DMS153 treated with DMSO at 0.1 percent for 48 hours (cell line): Measurements from ENCODE around the gene SERTAD4.
"Not testable (repeated sequence)": the region's sequence is repeated elsewhere in the genome, so short reads cannot be mapped to it uniquely, and the experiment has no call there.

Experiments used
- DNase-seq: peaks from one replicate; lab custom pipeline; 2025; ENCODE audit not compliant: unreplicated experiment; lab: John Stamatoyannopoulos, UW

SERTAD4 gene

DNA sequence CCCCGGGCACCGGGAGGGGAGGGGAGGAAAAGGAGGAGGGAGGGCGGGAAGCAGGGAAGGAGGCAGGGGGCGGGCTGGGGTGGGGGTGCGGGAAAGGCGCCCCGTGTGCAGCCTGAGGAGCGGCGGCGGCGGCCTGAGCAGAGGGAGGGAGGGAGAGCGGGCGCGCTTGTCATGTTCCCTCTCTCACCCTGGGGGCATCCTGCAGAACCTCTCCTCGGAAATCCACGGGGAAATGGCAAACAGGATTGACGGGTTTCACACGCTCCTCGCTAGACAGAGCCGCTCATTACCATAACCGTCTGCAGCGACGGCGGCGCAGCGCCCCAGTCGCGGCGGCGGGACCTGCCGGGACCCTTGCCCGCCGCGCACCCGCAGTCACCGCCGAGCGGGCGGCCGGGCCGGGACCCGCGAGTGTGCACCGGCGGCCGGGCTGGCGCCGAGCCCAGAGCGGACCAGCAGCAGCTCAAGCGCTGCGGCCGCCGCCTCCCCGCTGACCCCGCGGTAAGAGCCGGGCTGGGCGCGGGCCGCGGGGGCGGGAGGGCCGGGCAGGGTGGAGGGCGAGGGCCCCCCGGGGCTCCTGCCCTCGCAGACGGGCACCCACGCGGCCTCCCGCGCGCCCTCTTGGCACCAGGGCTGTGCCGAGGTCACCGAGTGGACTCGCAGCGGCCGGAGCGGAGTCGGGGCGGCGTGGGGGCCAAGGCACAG, at the start of gene SERTAD4:
TSS of gene SERTAD4 (plus strand) at position 286 of the 705 bp plus-strand sequence. CDS start 5,165 bp downstream, outside the sequence.
- DNase-seq, result peak; percentile 87

DNA sequence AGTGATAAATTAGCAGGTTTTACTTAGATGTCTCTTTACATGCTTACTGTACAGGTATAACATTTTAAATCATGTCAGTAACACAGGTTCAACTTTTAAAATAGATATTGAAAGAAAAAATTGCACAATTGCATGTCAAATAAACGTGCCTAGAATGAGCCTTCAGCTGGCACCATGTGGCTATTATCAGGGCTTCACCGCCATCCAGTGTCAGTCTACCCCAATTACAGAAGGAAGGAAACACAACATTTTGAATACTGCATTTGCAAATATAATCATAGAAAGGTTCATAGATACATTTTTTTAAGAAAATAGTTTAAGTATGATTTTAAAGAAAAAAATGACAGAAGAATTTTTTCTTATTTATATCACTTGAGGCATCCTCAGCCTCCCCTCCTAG, 47.5 kb upstream of the SERTAD4 start:
- DNase-seq, result no peak

DNA sequence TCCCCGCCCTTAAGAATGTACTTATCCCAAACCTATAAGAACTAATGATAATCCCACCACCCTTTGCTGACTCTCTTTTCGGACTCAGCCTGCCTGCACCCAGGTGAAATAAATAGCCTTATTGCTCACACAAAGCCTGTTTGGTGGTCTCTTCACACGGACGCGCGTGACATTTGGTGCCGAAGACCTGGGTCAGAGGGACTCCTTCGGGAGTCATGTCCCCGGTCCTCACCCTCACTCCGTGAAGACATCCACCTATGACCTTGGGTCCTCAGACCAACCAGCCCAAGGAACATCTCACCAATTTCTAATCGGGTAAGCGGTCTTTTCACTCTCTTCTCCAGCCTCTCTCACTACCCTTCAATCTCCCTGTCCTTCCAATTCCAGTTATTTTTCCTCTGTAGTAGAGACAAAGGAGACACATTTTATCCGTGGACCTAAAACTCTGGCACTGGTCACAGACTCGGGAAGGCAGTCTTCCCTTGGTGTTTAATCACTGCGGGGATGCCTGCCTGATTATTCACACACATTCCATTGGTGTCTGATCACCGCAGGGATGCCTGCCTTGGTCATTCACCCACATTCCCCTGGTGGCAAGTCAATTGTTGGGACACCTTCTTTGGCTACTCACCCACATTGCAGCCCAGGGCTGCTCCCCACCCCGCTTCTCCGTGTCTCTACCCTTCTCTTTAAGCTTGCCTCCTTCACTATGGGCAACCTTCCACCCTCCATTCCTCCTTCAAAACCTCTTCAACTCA, 44.6 kb upstream of the SERTAD4 start:
- DNase-seq, result not testable (repeated sequence)

DNA sequence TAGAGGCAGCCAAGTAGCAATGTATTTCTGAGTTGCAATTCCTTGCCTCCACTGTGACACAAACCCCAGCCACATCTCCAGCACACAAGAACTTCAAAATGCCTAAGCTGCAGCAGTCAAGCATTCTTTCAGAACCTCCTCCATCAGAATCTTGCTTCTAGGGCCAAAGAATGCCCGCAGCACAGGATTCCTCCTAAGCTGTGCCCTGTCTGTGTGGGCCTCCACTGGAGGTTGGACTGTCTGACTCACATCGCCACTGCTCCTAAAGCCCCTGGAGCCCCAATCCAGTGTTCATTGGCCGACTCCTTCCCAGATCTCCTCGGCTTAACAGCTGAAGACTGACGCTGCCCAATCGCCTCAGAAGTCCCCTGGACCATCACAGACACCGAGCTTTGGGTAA, 43.2 kb upstream of the SERTAD4 start:
- DNase-seq, result no peak

DNA sequence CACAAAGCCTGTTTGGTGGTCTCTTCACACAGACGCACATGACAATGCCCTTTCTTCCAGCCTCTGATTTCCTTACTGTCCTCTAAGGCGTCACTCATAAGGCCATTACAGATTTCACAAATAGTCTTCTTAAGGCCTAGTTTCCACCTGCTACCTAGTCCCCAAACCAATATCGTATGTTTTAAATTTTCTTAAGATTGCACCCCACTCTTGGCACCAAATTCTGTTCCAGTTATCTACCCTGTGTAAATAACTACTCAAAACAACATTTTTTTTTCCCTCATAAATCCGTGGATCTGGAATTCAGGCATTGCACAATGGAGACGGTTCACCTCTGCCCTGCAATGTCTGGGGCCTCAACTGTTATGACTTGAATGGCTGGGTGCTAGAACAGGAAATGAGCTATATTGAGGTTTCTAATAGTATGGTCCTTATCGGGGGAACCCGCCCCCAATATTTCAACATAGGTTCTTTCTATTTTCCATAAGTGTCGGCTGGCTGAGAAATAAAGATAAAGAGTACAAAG, 36.9 kb upstream of the SERTAD4 start:
- DNase-seq, result no peak

DNA sequence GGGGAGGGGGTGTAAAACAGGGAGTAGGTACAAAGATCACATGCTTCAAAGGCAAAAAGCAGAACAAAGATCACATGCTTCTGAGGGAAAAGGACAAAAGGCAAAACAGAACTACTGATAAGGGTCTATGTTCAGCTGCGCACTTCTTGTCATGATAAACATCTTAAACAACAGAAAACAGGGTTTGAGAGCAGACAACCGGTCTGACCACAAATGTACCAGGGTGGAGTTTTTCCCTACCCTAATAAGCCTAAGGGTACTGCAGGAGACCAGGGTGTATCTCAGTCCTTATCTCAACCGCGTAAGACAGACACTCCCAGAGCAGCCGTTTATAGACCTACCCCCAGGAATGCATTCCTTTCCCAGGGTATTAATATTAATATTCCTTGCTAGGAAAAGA, 36.3 kb upstream of the SERTAD4 start:
- not testable (repeated sequence) for DNase-seq

DNA sequence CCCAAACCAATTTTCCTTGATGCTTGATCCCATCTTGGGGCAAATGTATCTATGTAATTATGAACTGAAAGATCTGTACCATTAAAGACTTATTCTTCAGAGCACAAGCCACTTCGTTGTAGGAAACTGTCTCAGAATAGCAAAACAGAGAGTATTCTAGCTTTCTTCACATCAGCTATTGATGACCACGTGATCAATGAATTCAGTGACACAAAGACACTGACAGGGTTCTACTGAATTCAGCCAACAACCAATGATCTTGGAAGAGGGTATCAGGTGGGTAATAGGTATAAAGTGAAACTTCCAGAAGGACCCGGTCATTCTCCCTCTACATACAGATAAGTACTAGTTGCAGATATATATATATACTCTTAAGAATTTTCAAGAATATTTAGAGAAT, 33.8 kb upstream of the SERTAD4 start:
- DNase-seq, result no peak

DNA sequence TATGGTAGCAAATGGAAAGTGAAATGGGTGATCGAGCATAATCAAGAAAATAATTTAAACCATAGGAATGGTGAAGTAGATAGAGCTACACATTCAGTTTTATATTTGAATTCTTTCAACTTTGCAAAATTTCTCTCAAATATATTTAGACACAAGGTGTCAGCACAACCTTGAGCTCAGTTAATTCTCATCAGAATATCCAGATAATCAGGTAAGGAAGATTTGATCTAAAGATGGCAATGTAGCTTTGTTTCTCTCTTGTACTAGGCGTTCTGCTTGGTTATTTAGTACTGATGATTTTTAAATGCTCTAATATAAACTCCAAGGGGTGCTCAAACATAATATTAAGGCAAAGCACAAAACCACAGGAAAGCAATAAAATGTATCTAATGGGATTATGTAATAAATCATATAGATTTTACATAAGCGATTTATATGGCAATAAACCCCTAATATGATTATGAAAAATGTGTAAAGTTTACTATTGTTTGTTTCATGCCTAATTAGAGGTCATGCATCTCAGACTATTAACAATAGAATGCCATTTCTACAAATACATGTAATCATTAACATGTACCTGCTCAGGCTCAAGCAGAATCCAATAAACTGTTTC, 32.4 kb upstream of the SERTAD4 start:
- DNase-seq, result no peak

DNA sequence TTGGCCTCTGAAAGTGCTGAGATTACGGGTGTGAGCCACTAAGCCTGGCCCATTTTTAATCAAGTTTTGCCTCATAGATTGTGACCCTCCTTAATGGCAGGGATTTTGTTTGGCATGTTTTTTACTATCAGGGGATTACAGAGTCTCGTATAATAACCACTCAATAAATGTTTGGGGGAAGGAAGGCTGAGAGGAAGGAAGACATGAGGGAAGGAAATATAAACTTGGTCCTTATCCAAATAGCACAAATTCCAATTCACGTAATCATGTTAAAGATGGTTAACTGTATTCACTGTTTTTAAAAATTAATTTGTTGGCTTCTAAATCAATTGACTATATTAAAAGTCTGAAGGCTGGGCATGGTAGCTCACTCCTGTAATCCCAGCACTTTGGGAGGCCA, 30.9 kb upstream of the SERTAD4 start:
- no peak for DNase-seq

DNA sequence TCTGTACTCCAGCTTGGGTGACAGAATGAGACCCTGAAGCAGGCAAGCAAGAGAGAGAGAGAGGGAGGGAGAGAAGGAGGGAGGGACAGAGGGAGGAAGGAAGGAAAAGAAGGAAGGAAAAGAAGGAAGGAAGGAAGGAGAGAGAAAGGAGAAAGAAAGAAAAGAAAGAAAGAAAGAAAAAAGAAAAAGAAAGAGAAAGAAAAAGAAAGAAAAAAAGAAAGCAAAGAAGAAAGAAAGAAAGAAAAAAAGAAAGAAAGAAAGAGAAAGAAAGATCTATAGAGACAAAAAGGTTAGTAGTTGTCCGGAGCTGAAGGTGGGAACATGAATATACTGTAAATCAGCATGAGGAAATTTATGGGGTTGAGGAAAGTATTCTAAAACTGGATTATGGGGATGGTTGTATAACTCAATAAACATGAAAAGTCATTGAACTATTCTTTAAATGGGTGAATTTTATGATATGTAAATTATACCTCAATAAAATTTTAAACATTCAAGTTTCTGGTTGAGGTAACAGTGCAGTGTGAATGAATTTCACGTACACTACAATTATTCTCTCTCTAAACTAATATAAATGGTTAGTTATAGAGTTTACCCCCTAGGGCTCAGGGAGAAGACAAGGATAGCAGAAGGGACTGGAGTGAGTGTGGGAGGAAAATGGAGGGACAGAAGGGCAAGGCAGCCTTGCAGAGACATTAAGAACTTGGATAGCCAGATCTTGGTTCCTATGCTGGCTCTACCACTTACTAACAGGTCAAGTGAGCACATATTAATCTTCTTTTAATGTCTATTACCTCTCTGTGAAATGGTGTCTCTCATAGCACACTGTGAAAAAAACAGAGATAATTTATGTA, 24.8 kb upstream of the SERTAD4 start:
- DNase-seq, result no peak

DNA sequence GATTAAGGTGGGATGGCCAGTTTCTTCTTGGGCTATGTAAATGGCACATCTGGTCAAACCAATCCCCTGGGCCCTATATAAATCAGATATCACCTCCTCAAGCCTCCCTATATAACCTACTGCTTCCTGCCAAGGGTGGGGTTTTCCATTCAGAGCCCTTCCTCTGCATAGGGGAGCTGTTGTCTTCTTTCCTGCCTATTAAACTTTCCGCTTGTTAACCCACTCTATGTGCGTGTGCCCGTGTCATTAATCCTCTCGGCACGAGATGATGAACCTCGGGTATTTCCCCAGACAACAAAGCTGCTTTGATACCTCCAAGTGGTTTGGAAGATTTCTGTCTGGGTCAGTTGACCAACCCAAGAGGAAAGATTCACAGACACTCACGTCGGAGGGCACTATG, 19.3 kb upstream of the SERTAD4 start:
- DNase-seq, result no peak

DNA sequence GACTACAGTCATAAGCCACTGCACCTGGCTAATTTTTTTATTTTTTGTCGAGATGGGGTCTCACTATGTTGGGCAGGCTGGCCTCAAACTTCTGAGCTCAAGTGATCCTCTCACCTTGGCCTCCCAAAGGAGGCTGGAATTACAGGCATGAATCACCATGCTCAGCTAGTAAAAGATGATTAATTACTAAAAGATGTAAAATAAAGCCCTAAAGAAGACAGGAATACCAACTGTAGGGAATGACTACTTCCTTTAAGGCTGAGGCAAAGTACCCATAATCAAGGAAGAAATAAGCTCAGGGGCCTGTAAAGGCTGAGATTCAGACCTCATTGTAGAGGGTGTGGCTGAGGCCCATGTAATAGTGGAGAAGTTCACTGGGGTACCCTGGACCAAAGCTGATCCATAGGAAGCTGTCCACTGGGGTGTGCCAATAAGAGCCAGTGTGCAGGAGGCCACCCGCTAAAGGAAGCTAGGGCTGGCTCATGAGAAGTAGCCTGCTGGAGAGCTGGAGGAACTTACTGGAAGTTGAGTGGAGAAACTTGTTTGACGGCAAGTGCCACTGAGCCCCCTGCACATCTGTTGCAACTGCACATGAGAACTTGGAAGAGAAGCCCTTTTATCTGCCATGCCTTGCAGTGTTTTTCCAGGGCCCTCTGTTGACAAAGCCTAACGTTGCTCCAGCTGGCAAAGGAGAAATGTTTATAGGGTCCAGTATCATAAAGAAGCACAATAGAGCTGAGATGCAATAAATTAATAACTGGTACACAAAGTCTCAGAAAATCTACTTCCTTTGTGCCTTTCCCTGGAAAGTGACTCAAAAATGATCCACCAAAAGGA, 17.8 kb upstream of the SERTAD4 start:
- no peak for DNase-seq

DNA sequence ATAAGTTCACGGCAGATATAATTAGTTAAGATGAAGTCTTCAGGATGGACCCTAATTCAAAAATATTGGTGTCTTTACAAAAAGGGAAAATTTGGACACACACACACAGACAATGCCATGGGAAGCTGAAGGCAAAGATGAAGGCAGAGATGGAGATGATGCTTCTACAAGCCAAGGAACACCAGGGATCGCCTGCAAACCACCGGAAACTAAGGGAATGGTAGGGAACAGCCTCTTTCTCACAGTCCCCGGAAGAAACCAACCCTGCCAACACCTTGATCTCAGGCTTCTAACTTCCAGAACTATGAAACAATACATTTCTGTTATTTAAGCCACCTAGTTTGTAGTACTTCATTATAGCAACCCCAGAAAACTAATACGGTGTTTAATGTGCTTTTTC, 15.1 kb upstream of the SERTAD4 start:
- DNase-seq, result no peak

DNA sequence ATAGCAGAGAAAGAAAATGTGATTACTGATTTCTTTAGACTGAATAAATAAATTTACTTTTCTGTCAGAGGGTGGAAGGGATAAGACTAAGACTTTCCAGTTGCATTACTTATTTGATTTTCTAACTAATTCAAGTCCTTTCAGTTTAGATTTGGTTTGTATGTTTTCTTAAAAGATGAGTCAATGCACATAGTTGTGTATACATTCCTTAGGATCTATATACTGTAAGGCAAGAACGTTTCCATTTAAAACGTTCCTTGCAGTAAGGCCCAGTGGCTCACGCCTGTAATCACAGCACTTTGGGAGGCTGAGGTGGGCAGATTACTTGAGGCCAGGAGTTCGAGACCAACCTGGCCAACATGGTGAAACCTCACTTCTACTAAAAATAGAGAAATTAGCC, 14.5 kb upstream of the SERTAD4 start:
- DNase-seq, result no peak

DNA sequence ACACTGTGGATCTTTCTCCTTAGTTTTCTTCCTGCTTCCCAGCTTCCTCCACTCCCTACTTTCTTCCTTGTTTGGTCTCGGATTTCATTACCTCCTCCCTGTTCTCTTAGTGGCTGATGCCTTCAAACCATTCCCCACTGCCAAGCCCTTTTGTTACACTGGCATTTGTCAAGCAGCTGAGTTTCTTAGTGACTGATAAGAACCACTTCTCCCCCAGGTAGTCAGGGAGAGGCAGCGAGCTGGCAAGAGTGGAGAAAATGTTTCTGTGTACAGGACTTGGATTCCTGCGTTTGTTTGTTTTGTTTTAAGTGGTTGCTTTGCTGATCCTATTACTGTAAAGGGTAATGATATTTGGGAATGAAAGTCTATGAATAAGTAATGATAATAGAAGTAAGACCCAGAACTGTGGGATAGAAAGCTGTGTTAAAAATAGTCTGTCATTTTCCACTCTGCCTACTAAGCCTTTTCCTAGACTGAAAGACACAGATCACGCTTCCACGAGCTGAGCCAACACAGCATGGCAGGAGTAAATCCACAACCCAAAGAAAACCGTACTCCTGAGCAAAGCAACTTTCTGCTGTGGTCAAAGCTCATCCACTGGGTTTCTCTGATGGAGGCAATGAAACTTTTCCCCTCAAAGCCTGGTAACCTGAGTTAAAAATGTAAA, 10.1 kb upstream of the SERTAD4 start:
- no peak for DNase-seq

DNA sequence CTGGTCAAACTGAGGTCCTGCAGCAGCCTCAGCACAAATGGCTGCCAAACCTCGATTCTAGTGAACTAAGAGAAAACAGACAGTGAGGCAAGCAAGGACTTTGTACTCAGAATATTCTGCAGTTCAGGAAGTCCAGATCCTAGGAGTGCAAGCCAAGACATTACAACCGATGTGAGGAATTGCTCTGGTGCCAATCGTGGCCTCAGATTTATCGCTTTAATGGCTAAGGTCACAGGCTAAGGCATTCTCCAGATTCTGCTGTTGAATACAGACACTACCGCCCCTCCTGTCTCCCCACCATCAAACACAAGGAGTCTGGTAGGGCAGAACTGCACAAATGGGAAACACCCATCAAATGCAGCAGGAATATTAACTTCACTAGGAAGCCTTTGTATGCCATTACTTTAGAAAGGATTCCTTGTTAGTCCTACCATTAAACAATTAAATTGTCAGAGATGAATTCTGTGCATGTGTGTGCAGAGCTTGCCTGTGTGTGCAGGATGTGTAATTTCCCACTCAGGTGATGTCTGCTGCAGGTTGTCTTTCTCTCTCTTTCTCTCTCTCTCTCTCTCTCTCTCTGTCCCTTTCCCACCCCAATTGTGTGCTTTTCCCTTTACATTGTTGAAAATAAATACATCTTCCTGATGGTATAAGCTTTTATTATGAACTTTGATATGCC, 9.2 kb upstream of the SERTAD4 start:
- DNase-seq, result no peak

DNA sequence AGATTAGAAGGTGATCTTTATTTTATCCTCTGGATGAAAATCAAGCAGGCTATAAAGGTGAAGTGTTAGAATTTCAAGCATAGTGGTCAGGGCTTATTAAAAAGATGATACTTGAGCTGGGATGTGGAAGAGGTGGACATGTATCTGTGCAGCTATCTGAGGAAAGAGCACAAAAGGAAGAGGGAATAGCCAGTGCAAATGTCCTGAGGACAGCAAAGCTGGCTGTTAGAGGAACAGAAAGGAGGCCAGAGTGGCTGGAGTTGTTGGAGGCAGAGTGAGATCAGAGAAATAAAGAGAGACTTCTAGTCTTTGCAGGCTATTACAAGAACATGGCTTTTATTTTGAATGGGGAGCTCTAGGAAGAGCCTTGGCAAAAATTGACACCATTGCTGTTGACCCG, 4.4 kb upstream of the SERTAD4 start:
- no peak for DNase-seq

DNA sequence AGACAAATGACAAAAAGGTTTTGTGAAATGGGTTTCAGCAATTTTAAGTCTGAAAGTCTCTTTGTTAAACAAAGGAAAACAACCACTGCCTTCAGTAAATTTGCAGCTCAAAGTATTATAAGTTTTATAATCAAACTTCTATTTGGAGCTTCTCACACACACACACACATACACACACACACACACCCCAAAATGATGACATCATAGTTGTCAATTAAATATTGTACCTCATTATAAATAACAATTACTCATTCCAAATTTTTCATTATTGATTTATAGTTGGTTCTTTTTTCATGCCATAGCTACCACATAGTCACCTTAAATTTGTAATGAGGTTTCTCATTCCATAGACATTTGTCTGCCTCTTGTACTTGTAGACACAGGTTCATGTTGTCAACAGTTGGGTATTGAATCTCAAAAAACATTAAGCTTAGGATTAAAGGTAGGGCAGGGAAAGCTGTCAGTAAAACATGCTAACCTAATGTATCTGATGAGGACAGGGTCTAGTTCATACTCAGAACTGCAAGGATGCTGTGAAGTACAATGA, 2.4 kb upstream of the SERTAD4 start:
- no peak for DNase-seq
